ENCODE measurements around the gene ZC2HC1B.
"Not testable (repeated sequence)": the region's sequence is repeated elsewhere in the genome, so short reads cannot be mapped to it uniquely, and the experiment has no call there.

The ZC2HC1B gene

GRCh38 chr6:143864234-143864633 lies at the start of gene ZC2HC1B:
Gene ZC2HC1B, plus strand, starts transcription at chr6:143864474. Its CDS starts 66 bp downstream, at chr6:143864540.
- DNase-seq: no peak

GRCh38 chr6:143817621-143818020 lies 46.7 kb upstream of the ZC2HC1B start:
- no peak for DNase-seq

- no peak for DNase-seq
Measured at GRCh38 chr6:143821359-143821758, 42.9 kb upstream of the ZC2HC1B start.

- DNase-seq: peak; percentile 56
Measured at GRCh38 chr6:143822584-143823024, 41.7 kb upstream of the ZC2HC1B start.

GRCh38 chr6:143823548-143823947 lies 40.7 kb upstream of the ZC2HC1B start:
- DNase-seq: peak; percentile 14

GRCh38 chr6:143828572-143828971 lies 35.7 kb upstream of the ZC2HC1B start:
- no peak for DNase-seq

GRCh38 chr6:143836150-143836549 lies 28.1 kb upstream of the ZC2HC1B start:
- no peak for DNase-seq

GRCh38 chr6:143838395-143838794 lies 25.9 kb upstream of the ZC2HC1B start:
- no peak for DNase-seq

- no peak for DNase-seq
Measured at GRCh38 chr6:143839196-143839595, 25.1 kb upstream of the ZC2HC1B start.

GRCh38 chr6:143840595-143841265 lies 23.5 kb upstream of the ZC2HC1B start:
- no peak for DNase-seq

- DNase-seq: no peak
Measured at GRCh38 chr6:143842461-143842901, 21.8 kb upstream of the ZC2HC1B start.

- DNase-seq: peak; percentile 96
Measured at GRCh38 chr6:143842902-143843676, 21.2 kb upstream of the ZC2HC1B start, which contains the start of gene LTV1. Gene LTV1, plus strand, starts transcription at chr6:143843338. Its CDS starts 140 bp downstream, at chr6:143843478.

GRCh38 chr6:143843677-143843999 lies 20.6 kb upstream of the ZC2HC1B start:
- DNase-seq: no peak

GRCh38 chr6:143844006-143844405 lies 20.3 kb upstream of the ZC2HC1B start:
- no peak for DNase-seq

GRCh38 chr6:143845033-143845432 lies 19.2 kb upstream of the ZC2HC1B start:
- DNase-seq: no peak

GRCh38 chr6:143851706-143852105 lies 12.6 kb upstream of the ZC2HC1B start:
- not testable (repeated sequence) for DNase-seq

GRCh38 chr6:143855057-143855456 lies 9.2 kb upstream of the ZC2HC1B start:
- DNase-seq: not testable (repeated sequence)

- not testable (repeated sequence) for DNase-seq
Measured at GRCh38 chr6:143856762-143857161, 7.5 kb upstream of the ZC2HC1B start.

- no peak for DNase-seq
Measured at GRCh38 chr6:143857651-143858050, 6.6 kb upstream of the ZC2HC1B start.

GRCh38 chr6:143859891-143860660 lies 4.2 kb upstream of the ZC2HC1B start:
- DNase-seq: no peak

- DNase-seq: no peak
Measured at GRCh38 chr6:143863771-143864170, 503 bp upstream of the ZC2HC1B start.

GRCh38 chr6:143867236-143867635 lies 3.0 kb downstream of the ZC2HC1B start:
- peak; percentile 10 for DNase-seq

- not testable (repeated sequence) for DNase-seq
Measured at GRCh38 chr6:143868808-143869207, 4.5 kb downstream of the ZC2HC1B start.
